Upper lobe of left lung (tissue), 4 donors: ENCODE measurements around the gene KIF22.

ENCODE experiments used
- EP300 ChIP-seq, 4 donors: sonication (generic); formaldehyde crosslinking; IDR thresholded peaks; one replicate each; pipeline ENCODE4 v1.5.1; 2017; ENCODE audit warnings: antibody characterized with exemption in 4 of 4, control low read depth in 2 of 4
- POLR2A ChIP-seq, 4 donors: fragments of 450-650 bp; IDR thresholded peaks; one replicate each; pipeline ENCODE4 v1.5.1; 2016 to 2017; ENCODE audit warnings: antibody characterized with exemption in 4 of 4, mild to moderate bottlenecking in 2 of 4
- POLR2AphosphoS5 ChIP-seq, 2 donors: sonication (generic); formaldehyde crosslinking; IDR thresholded peaks; one replicate each; pipeline ENCODE4 v1.5.1; 2017; ENCODE audit warnings: antibody characterized with exemption in 2 of 2
- TF ChIP-seq, protein P1 (sequence below), 6 experiments: fragments of 450-650 bp in 4 of 6; fragments of 200-600 bp in 2 of 6; sonication (generic) in 2 of 6; IDR thresholded peaks; one replicate each; pipeline ENCODE4 v1.5.1; 2016 to 2019; ENCODE audit warnings: antibody characterized with exemption in 6 of 6

- TF ChIP-seq POLR2A (IDR thresholded peaks at IDR 0.05): no peak
- TF ChIP-seq POLR2AphosphoS5 (IDR thresholded peaks at IDR 0.05): no peak
- TF ChIP-seq, protein P1, sequence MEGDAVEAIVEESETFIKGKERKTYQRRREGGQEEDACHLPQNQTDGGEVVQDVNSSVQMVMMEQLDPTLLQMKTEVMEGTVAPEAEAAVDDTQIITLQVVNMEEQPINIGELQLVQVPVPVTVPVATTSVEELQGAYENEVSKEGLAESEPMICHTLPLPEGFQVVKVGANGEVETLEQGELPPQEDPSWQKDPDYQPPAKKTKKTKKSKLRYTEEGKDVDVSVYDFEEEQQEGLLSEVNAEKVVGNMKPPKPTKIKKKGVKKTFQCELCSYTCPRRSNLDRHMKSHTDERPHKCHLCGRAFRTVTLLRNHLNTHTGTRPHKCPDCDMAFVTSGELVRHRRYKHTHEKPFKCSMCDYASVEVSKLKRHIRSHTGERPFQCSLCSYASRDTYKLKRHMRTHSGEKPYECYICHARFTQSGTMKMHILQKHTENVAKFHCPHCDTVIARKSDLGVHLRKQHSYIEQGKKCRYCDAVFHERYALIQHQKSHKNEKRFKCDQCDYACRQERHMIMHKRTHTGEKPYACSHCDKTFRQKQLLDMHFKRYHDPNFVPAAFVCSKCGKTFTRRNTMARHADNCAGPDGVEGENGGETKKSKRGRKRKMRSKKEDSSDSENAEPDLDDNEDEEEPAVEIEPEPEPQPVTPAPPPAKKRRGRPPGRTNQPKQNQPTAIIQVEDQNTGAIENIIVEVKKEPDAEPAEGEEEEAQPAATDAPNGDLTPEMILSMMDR (IDR thresholded peaks at IDR 0.05): no peak
- no peak for TF ChIP-seq EP300 (IDR thresholded peaks at IDR 0.05)
Measured at GRCh38 chr16:29756654-29757053, 33.9 kb upstream of the KIF22 start.
